Measurements from ENCODE around the gene UBAC1.
"Not testable (repeated sequence)": the region's sequence is repeated elsewhere in the genome, so short reads cannot be mapped to it uniquely, and the experiment has no call there.

The UBAC1 gene

GRCh38 chr9:135976944-135977343, 15.8 kb upstream of the UBAC1 start:
- DNase-seq, result no peak

- no peak for DNase-seq
These were observed 15.4 kb upstream of the UBAC1 start for GRCh38 chr9:135976531-135976930.

GRCh38 chr9:135975834-135976233, 14.7 kb upstream of the UBAC1 start:
- no peak for DNase-seq

- no peak for DNase-seq
These were observed 13.0 kb upstream of the UBAC1 start for GRCh38 chr9:135974220-135974573.

- no peak for DNase-seq
These were observed 12.4 kb upstream of the UBAC1 start for GRCh38 chr9:135973277-135974219.

GRCh38 chr9:135971892-135972291, 10.7 kb upstream of the UBAC1 start:
- no peak for DNase-seq

- no peak for DNase-seq
These were observed 10.1 kb upstream of the UBAC1 start for GRCh38 chr9:135971111-135971766.

- DNase-seq, result no peak
These were observed 9.1 kb upstream of the UBAC1 start for GRCh38 chr9:135970128-135970815.

- DNase-seq, result no peak
These were observed 8.0 kb upstream of the UBAC1 start for GRCh38 chr9:135969064-135969683.

- DNase-seq, result no peak
These were observed 7.4 kb upstream of the UBAC1 start for GRCh38 chr9:135968601-135969000.

GRCh38 chr9:135968083-135968476, 6.9 kb upstream of the UBAC1 start:
- no peak for DNase-seq

GRCh38 chr9:135966916-135967260, 5.7 kb upstream of the UBAC1 start:
- DNase-seq, result not testable (repeated sequence)

GRCh38 chr9:135965124-135965756, 4.1 kb upstream of the UBAC1 start:
- DNase-seq, result no peak

- no peak for DNase-seq
These were observed 2.8 kb upstream of the UBAC1 start for GRCh38 chr9:135963938-135964337.

- no peak for DNase-seq
These were observed 2.2 kb upstream of the UBAC1 start for GRCh38 chr9:135963338-135963737.

GRCh38 chr9:135962696-135963307, 1.6 kb upstream of the UBAC1 start:
- DNase-seq, result no peak

GRCh38 chr9:135961811-135962695, 880 bp upstream of the UBAC1 start:
- DNase-seq, result no peak

- DNase-seq, result no peak
These were observed 529 bp downstream of the UBAC1 start for GRCh38 chr9:135960411-135961276.

GRCh38 chr9:135959814-135960213, 1.4 kb downstream of the UBAC1 start:
- no peak for DNase-seq

- DNase-seq, result no peak
These were observed 2.7 kb downstream of the UBAC1 start for GRCh38 chr9:135958485-135958884.
